ENCODE results near the gene ANKRD13C.

- no peak for TF ChIP-seq ATF2 (tag by site-specific recombination; IDR thresholded peaks at IDR 0.05; ENCODE audit: low read depth)
- no peak for TF ChIP-seq ZNF518A (tag by site-specific recombination; conservative IDR thresholded peaks at IDR 0.05; ENCODE audit: low read depth)
- no peak for TF ChIP-seq HOXA7 (CRISPR knock-in tag; IDR thresholded peaks at IDR 0.05; ENCODE audit: borderline replicate concordance)
- TF ChIP-seq CTCF (tag by site-specific recombination; IDR thresholded peaks at IDR 0.05) = no peak
- TF ChIP-seq ZNF76 (tag by site-specific recombination; IDR thresholded peaks at IDR 0.05; ENCODE audit: borderline replicate concordance, low read depth) = no peak
- no peak for TF ChIP-seq ZNF366 (tag by site-specific recombination; conservative IDR thresholded peaks at IDR 0.05)
- no peak for TF ChIP-seq ZNF416 (tag by site-specific recombination; IDR thresholded peaks at IDR 0.05)
- no peak for TF ChIP-seq YY1 (tag by site-specific recombination; IDR thresholded peaks at IDR 0.05)
- TF ChIP-seq ZBTB49 (tag by site-specific recombination; IDR thresholded peaks at IDR 0.05; ENCODE audit: low read depth) = no peak
Observed at GRCh38 chr1:70277875-70278274, 76.6 kb downstream of the ANKRD13C start.
